ENCODE results near the gene ZMAT5.

Gene ZMAT5

GRCh38 chr22:29726512-29727130 is 40.2 kb downstream of the ZMAT5 start:
- DNase-seq = no peak

GRCh38 chr22:29726106-29726505 is 40.7 kb downstream of the ZMAT5 start:
- no peak for DNase-seq

- DNase-seq = no peak
Measured at GRCh38 chr22:29724843-29725242, 42.0 kb downstream of the ZMAT5 start.

DNA sequence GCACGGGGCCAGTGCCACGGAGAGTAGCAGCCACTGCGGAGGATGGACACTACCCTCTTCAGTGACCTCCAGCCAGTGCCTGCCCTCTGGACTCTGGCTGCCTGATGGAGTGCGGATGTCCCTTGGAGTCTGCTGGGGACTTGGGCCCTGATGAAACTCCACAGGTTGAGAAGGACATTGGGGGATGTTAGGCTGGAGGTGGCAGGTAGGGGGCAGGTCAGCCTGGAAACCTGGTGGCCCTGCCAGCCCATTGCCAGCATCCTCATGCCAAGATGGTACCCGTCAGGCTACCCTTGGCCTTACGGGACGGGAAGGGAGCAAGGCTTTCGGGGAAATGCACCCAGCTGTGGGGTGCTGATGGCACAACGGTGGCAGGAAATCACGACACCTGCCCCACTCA is 43.0 kb downstream of the ZMAT5 start:
- no peak for DNase-seq

DNA sequence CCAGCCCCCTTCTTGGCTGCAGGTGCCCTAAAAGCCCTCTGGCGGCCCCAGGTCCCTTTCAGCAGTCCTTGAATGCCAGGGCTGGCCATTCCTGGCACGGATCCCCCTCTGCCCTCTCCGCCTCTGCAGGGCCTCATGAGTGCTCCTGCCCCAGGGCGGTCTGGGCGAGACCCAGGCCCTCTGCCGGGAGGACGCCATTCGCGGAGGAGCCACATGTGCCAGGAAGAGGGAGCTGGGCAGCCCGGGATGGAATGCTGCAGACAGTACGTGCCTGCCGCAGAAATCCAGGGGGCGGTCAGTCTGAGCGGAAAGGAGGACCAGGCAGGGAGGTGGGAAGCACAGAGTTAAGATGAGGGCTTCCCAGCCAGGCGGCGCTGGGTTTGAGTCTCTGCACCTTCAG is 44.2 kb downstream of the ZMAT5 start:
- no peak for DNase-seq

- DNase-seq = no peak
Measured at GRCh38 chr22:29722151-29722550, 44.7 kb downstream of the ZMAT5 start.

- DNase-seq = no peak
Measured at GRCh38 chr22:29720811-29721323, 45.9 kb downstream of the ZMAT5 start.

DNA sequence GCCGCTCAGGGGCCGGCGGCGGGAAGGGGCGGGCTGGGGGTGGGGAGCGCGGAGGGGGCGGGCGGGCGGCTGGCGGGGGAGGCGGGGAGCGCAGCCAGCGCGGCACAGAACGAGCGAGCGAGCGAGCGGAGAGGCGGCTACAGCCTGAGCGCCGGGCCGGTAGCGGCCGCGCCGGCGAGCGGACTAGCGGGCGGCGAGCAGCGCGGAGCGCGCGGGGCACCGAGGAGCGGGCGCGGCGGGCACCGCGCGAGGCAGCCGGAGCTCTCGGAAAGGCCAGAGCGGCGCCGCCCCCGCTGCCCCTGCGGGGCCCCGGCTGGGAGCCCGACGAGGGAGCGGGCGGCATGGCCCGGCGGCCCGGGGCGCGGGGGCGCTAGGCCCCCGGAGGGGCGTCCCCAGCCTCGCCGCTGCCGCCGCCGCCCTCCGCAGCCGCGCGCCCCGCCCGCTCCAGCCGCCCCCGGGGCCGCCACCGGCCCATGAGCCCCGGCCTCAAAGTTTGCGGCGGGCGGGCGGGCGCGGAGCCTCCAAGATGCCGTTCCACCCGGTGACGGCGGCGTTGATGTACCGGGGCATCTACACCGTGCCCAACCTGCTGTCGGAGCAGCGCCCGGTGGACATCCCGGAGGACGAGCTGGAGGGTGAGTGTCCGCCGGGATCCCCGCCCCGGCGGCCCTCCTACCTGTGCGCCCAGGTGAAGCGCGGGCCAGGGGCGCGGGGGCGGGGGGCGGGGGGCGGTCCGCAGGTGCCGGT is 46.7 kb downstream of the ZMAT5 start, which contains the start of gene CABP7:
CABP7 (plus strand) TSS at position 105 of the 747 bp plus-strand sequence; CDS start at position 527, 422 bp downstream.
- DNase-seq = no peak

- no peak for DNase-seq
Measured at GRCh38 chr22:29718949-29719898, 47.6 kb downstream of the ZMAT5 start.

DNA sequence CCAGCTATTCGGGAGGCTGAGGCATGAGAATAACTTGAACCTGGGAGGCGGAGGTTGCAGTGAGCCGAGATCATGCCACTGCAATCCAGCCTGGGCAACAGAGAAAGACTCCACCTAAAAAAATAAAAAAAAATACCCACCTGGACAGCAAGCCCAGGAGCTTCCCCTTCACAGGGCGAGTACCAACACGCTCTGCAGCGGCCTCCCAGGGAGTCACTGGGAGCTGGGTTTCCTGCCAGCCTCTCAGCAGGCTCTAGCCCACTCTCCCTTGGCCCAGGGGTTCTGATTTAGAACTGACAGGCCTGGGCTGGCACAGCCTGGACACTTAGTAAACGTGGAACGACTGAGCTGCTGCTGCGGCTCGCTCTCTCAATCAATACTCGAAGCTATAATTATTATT is 49.0 kb downstream of the ZMAT5 start:
- DNase-seq = no peak

DNA sequence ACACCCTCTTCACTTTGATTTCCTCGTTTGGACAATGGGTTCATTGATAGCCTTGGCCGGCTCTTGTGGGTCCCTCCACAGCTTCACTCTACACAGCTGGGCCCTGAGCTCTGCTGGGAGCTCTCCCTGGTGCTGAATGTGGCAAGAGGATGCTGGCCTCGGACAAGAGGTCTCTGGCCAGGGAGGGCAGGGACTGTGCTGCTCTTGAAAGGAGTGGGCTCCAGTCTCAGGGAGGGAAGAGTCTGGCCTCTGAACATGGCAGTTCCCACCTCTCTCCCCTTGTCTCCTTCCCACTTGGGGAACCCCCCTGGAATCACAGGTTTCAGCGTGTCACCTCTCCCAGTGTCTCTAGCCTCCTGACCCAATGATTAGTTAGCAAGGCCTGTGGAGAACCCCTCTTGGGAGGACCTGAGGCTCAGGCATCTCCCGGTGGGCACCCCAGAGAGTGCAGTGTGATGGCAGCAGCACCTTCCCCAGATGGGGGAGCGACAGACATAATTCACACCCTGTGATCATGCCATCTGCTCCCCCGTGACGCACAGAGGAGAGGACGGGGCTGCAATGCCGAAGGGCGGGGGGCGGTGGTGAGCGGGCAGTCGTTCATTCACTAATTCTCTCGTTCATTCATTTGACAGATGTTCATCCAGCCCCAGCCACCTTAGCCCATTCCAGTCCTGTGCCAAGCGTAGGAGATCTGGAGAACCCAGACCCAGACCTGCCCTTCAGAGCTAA is 49.8 kb downstream of the ZMAT5 start:
- DNase-seq = no peak

GRCh38 chr22:29715705-29716104 is 51.1 kb downstream of the ZMAT5 start:
- no peak for DNase-seq

DNA sequence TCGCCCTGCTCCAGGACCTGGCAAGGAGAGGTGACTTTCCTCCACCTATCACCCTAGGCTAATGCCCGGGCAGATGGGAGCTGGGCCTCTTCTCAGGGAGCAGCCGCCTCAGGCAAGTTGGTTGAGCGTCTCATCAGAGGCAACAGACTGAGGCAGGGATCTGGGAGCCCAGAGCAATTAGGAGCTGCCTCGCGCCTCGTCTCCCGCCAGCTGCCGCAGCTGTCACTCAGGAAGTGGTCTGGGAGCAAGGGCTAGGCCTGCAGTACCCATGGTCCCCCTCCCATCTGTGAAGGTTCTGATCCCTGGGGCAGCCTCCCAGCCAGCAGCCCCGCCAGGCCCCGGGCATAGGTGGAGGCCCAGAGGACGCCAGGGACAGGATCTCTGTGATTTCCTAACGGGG is 51.6 kb downstream of the ZMAT5 start:
- DNase-seq = no peak

- no peak for DNase-seq
Measured at GRCh38 chr22:29713156-29713727, 53.6 kb downstream of the ZMAT5 start.

- DNase-seq = no peak
Measured at GRCh38 chr22:29712119-29712518, 54.7 kb downstream of the ZMAT5 start.

DNA sequence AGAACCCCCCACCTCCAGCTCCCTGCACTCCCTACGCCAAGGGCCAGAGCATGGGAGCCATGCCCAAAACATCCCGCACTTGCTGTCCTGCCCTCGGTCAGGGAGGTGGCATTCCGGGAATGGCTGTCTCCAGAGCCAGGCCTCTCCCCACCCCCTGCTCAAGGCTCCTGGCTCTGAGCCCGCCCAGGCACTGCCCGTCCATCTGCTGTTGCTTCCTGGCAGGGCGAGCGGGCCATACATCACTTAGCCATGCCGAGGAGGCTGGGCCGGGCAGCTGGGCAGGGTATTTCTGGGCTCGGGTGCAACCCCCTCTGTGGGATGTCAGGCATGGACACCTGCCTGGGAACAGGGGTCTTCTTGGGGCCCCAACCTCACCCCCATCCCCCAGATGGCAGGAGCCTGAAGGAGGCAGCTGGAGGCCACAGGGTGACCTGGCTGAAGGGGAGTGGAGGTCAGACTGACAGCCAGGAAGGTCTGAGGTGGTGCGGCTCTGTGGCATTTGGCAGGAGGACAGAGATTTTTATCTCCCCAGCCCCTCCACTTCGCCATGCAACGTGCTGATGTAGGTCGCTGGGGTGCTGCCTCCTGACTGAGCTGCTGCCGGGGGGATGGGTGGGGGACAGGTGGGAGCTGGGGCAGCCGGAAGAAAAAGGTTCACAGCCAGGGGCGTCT is 55.7 kb downstream of the ZMAT5 start:
- no peak for DNase-seq

GRCh38 chr22:29710193-29710592 is 56.6 kb downstream of the ZMAT5 start:
- no peak for DNase-seq

DNA sequence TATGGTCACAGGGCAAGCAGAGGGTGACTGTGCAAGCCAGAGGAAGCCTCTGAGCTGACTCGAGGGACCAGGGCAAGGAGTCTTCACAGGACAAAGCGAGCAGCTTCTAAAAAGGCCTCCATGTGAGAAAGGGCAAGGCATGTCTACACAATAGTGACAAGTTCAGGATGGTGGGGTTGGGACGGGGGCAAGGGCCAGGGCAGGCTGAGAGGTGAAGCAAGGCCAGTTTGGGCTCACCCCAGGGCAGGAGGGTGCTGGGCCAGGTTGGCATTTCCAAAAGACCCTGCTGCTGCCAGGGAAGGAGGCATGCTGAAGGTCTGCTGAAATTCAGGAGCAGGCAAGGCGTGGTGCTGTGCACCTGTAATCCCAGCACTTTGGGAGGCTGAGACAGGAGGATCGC is 59.3 kb downstream of the ZMAT5 start:
- DNase-seq = no peak

DNA sequence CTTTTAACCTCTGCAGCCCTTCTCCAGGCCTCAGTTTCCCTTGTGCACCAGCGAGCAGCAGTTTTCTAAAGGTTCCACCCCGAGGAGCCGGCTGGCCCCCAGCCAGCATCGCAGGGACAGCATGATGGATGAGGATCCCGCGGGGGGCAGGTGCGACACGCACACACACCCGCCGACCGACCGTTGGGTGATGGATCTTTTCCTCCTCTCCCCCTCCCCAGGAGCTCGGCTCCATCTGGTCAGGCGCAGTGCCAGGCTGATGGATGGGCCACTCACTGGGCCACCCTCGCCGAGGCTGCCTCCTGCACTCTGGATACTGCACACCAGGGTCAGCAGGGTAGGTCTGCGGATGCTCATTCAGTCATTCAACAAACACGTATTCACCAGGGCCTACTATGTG is 59.8 kb downstream of the ZMAT5 start:
- DNase-seq = no peak

DNA sequence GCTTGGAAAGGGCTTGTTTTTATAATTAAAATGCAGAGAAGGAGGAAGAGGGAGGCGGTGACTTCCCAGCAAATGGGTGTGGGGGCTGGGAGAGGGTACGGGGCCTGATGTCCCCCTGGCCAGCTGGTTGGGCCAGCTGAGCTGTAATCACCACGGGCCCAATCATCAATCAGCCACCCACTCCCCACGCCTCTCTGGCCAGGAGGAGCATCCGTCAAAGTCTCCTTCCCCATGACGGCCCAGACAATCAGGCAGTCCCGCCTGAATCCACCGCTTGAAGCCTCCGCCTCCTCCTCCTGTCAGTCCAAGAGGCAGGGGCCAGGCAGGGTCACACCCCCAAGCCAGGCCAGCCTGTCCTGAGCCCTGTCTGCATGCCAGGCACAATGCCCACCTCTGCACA is 60.3 kb downstream of the ZMAT5 start:
- no peak for DNase-seq

- DNase-seq = no peak
Measured at GRCh38 chr22:29705651-29706050, 61.2 kb downstream of the ZMAT5 start.

All from stimulated activated CD4-positive, alpha-beta T cell treated with anti-CD3 and anti-CD28 coated beads, Interleukin-4, amount 100 ng/mL, for 4 hours (primary cell).